ENCODE results near the gene TIMM17A. TPM values are rescaled to one million over a fixed set of nuclear protein-coding genes. Genes with fewer than 3 reads are reported as not detected.

The TIMM17A gene
- total RNA-seq, 1 donor from 2014 or later: 50.5 TPM

GRCh38 chr1:202013603-202014002 lies 58.3 kb downstream of the TIMM17A start:
- Mint-ChIP-seq H3K36me3 (no peaks in the 10 kb centered on the region), H3K9me3 (no peaks in the 10 kb centered on the region), H3K4me3 (no peak overlapping the region), H3K27me3 (ENCODE audit: insufficient read depth, low read depth) (peaks cover 6% of the 10 kb centered on the region), H3K4me1 (peaks cover 27% of the 10 kb centered on the region), H3K27ac (no peak overlapping the region)
- Histone ChIP-seq H3K4me2 (no peak overlapping the region), H4K20me1 (ENCODE audit: low read depth) (no peaks in the 10 kb centered on the region), H3K79me2 (ENCODE audit: low read depth) (no peaks in the 10 kb centered on the region), H3K9me3 (ENCODE audit: low read depth) (no peaks in the 10 kb centered on the region), H3K27me3 (peaks cover 3% of the 10 kb centered on the region), H3F3A (ENCODE audit: low read depth) (peaks cover 18% of the 10 kb centered on the region), H3K9ac (no peak overlapping the region), H3K4me1 (peaks cover 18% of the 10 kb centered on the region), H3K36me3 (no peaks in the 10 kb centered on the region), H3K4me3 (no peak overlapping the region), H3K27ac (no peak overlapping the region), H2AFZ (replicated peaks) (no peak overlapping the region)
- TF ChIP-seq EZH2phosphoT487 (IDR thresholded peaks at IDR 0.05) (no peak), CTCF (IDR thresholded peaks at IDR 0.05) (no peak), EZH2 (IDR thresholded peaks at IDR 0.05) (no peak)
- no peak for DNase-seq (ENCODE audit: low spot score)

GRCh38 chr1:202014060-202014459 lies 58.8 kb downstream of the TIMM17A start:
- Histone ChIP-seq H3K27ac (no peak overlapping the region), H3K4me1 (peaks cover 22% of the 10 kb centered on the region), H3K27me3 (peaks cover 3% of the 10 kb centered on the region), H3K36me3 (no peaks in the 10 kb centered on the region), H3K9me3 (ENCODE audit: low read depth) (no peaks in the 10 kb centered on the region), H3K4me3 (no peak overlapping the region), H3K4me2 (no peak overlapping the region), H2AFZ (replicated peaks) (no peak overlapping the region), H3K9ac (no peak overlapping the region), H3K79me2 (ENCODE audit: low read depth) (no peaks in the 10 kb centered on the region), H4K20me1 (ENCODE audit: low read depth) (no peaks in the 10 kb centered on the region), H3F3A (ENCODE audit: low read depth) (peaks cover 18% of the 10 kb centered on the region)
- DNase-seq (ENCODE audit: low spot score): no peak
- H3K4me1 Mint-ChIP-seq: peaks cover 31% of the 10 kb centered on the region
- H3K4me3 Mint-ChIP-seq: no peak overlapping the region
- no peak overlapping the region for H3K27ac Mint-ChIP-seq
- no peaks in the 10 kb centered on the region for H3K36me3 Mint-ChIP-seq
- H3K9me3 Mint-ChIP-seq: no peaks in the 10 kb centered on the region
- peaks cover 8% of the 10 kb centered on the region for H3K27me3 Mint-ChIP-seq (ENCODE audit: insufficient read depth, low read depth)
- TF ChIP-seq EZH2 (IDR thresholded peaks at IDR 0.05) (no peak), EZH2phosphoT487 (IDR thresholded peaks at IDR 0.05) (no peak), CTCF (IDR thresholded peaks at IDR 0.05) (no peak)

DNA sequence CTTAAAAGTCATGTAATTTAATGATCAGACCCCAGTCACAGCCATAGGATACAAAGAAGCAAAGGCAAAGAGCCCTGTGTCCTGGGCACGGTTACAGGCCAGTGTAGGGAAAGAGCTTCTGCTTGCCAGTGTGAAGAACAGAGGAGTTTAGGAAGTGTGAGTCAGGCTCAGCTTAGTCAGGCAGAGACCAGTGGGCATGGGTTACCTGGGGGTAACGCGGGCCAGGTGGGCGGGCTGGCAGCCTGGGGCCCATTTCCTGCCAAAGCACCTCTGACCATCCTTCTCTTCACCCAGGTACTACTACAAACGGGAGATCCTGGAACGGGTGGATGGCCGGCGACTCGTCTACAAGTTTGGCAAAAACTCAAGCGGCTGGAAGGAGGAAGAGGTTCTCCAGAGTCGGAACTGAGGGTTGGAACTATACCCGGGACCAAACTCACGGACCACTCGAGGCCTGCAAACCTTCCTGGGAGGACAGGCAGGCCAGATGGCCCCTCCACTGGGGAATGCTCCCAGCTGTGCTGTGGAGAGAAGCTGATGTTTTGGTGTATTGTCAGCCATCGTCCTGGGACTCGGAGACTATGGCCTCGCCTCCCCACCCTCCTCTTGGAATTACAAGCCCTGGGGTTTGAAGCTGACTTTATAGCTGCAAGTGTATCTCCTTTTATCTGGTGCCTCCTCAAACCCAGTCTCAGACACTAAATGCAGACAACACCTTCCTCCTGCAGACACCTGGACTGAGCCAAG lies 59.8 kb downstream of the TIMM17A start:
- Mint-ChIP-seq H3K27me3 (ENCODE audit: insufficient read depth, low read depth) (peaks cover 11% of the 10 kb centered on the region), H3K36me3 (no peaks in the 10 kb centered on the region), H3K4me1 (peaks cover 26% of the 10 kb centered on the region), H3K27ac (peak overlapping the region; percentile 25), H3K4me3 (no peak overlapping the region), H3K9me3 (no peaks in the 10 kb centered on the region)
- no peaks in the 10 kb centered on the region for H3K36me3 ChIP-seq
- H3K4me3 ChIP-seq: no peak overlapping the region
- H3K27me3 ChIP-seq: peaks cover 3% of the 10 kb centered on the region
- H2AFZ ChIP-seq (replicated peaks): no peak overlapping the region
- H3K9me3 ChIP-seq (ENCODE audit: low read depth): no peaks in the 10 kb centered on the region
- no peaks in the 10 kb centered on the region for H4K20me1 ChIP-seq (ENCODE audit: low read depth)
- no peak overlapping the region for H3K4me2 ChIP-seq
- H3K4me1 ChIP-seq: peaks cover 17% of the 10 kb centered on the region
- H3K27ac ChIP-seq: no peak overlapping the region
- no peak overlapping the region for H3K9ac ChIP-seq
- peaks cover 12% of the 10 kb centered on the region for H3F3A ChIP-seq (ENCODE audit: low read depth)
- H3K79me2 ChIP-seq (ENCODE audit: low read depth): no peaks in the 10 kb centered on the region
- TF ChIP-seq EZH2 (IDR thresholded peaks at IDR 0.05): no peak
- TF ChIP-seq EZH2phosphoT487 (IDR thresholded peaks at IDR 0.05): no peak
- no peak for TF ChIP-seq CTCF (IDR thresholded peaks at IDR 0.05)
- no peak for DNase-seq (ENCODE audit: low spot score)

Measured in neural progenitor cell (in vitro differentiated cells).